GM12878 (cell line): ENCODE measurements around the gene IL1RAPL1. TPM values are rescaled to one million over a fixed set of nuclear protein-coding genes. Genes with fewer than 3 reads are reported as not detected.

Experiments
- ATAC-seq: fragments of 200-7000 bp; cut with Tn5 transposase; 3 replicates; pipeline ENCODE4 v1.9.1; 2020; ENCODE audit warnings: mild to moderate bottlenecking, moderate library complexity
- BruUV-seq: library from RNA; stranded (reverse); fragments of 400-500 nt; replicated peaks from 2 replicates; lab custom pipeline; 2021; lab: Mats Ljungman, UMichigan
- CTCF ChIA-PET: fragments of 300-600 bp; sonication (Branson Sonifier 250); formaldehyde crosslinking; extraction: SDS; loops from one replicate; lab custom pipeline; 2021; ENCODE audit warnings: inconsistent platforms; lab: Yijun Ruan, JAX
- POLR2A ChIA-PET: fragments of 350-600 bp; formaldehyde crosslinking; extraction: SDS; loops from one replicate; lab custom pipeline; 2021; ENCODE audit warnings: inconsistent platforms; lab: Charles Lee
- RAD21 ChIA-PET: fragments of 300-600 bp; sonication (Branson Sonifier 250); formaldehyde crosslinking; loops from one replicate; lab custom pipeline; 2023; ENCODE audit warnings: antibody characterized with exemption; ENCODE audit not compliant: unreplicated experiment; lab: Charles Lee
- SMC1A ChIA-PET: fragments of 300-600 bp; sonication (Branson Sonifier 250); formaldehyde crosslinking; loops from one replicate; lab custom pipeline; 2023; ENCODE audit not compliant: unreplicated experiment, uncharacterized antibody; lab: Charles Lee
- DNase-seq: peaks from one replicate; pipeline ENCODE4 v3.0.0-alpha.2; 2011; ENCODE audit warnings: low read depth, low spot score
- FAIRE-seq: peaks from 3 replicates; lab custom pipeline; 2011; peaks lifted over from hg19 to GRCh38; lab: Jason Lieb, UNC
- H2AFZ ChIP-seq: 2 replicates; pipeline ENCODE4 v1.6.0; 2011; ENCODE audit warnings: low read depth, low read length, control low read depth; ENCODE audit not compliant: control insufficient read depth
- H3K27ac ChIP-seq: 2 replicates; pipeline ENCODE4 v1.5.1; 2011; ENCODE audit warnings: control low read depth; ENCODE audit not compliant: control insufficient read depth, insufficient read depth
- H3K27me3 ChIP-seq, 2 experiments: replicated peaks in 1 of 2; 2 replicates each; pipeline versions ENCODE4 v1.6.0 to v1.6.1; 2011; ENCODE audit warnings: low read length in 1 of 2; ENCODE audit not compliant: control insufficient read depth in 2 of 2, insufficient read depth in 2 of 2
- H3K36me3 ChIP-seq, 2 experiments: 2 replicates each; pipeline ENCODE4 v1.5.1; 2011; ENCODE audit warnings: low read length in 1 of 2; ENCODE audit not compliant: control insufficient read depth in 2 of 2, insufficient read depth in 2 of 2
- H3K4me1 ChIP-seq: 2 replicates; pipeline ENCODE4 v1.6.1; 2011; ENCODE audit warnings: mild to moderate bottlenecking, low read length, moderate library complexity, mixed read lengths; ENCODE audit not compliant: control insufficient read depth, insufficient read depth
- H3K4me2 ChIP-seq: 2 replicates; pipeline ENCODE4 v1.6.0; 2011; ENCODE audit warnings: control low read depth; ENCODE audit not compliant: control insufficient read depth, insufficient read depth
- H3K4me3 ChIP-seq: fragments of 200-600 bp; sonication (generic); 2 replicates; pipeline ENCODE4 v1.5.1; 2016
- H3K79me2 ChIP-seq: 2 replicates; pipeline ENCODE4 v1.6.0; 2011; ENCODE audit warnings: low read length; ENCODE audit not compliant: control insufficient read depth, insufficient read depth
- H3K9ac ChIP-seq: 2 replicates; pipeline ENCODE4 v1.8.0; 2011; ENCODE audit warnings: low read length, control low read depth, mixed read lengths; ENCODE audit not compliant: control insufficient read depth, insufficient read depth
- H3K9me3 ChIP-seq: replicated peaks from 3 replicates; pipeline ENCODE4 v1.5.1; 2011; ENCODE audit warnings: mild to moderate bottlenecking, low read length; ENCODE audit not compliant: control insufficient read depth, insufficient read depth
- H4K20me1 ChIP-seq: 2 replicates; pipeline ENCODE4 v1.6.0; 2011; ENCODE audit not compliant: control insufficient read depth, insufficient read depth
- CHD4 ChIP-seq: fragments of 200-600 bp; sonication (generic); IDR thresholded peaks from 2 replicates; pipeline ENCODE4 v1.6.1; 2016; ENCODE audit warnings: mild to moderate bottlenecking
- CREB1 ChIP-seq: IDR thresholded peaks from 2 replicates; pipeline ENCODE4 v1.6.1; 2012; ENCODE audit warnings: low read depth, mild to moderate bottlenecking, inconsistent platforms
- EED ChIP-seq: sonication (generic); IDR thresholded peaks from 2 replicates; pipeline ENCODE4 v1.6.1; 2016; ENCODE audit warnings: antibody characterized with exemption, low read depth
- EGR1 ChIP-seq, 2 experiments: IDR thresholded peaks; 1 replicate in 1 of 2; 2 replicates in 1 of 2; pipeline ENCODE4 v1.6.1; 2011 to 2012; ENCODE audit warnings: low read depth in 2 of 2, low read length in 2 of 2, borderline replicate concordance in 1 of 2, mild to moderate bottlenecking in 1 of 2, moderate library complexity in 1 of 2
- MEF2B ChIP-seq: fragments of 450-650 bp; IDR thresholded peaks from 2 replicates; pipeline ENCODE4 v1.6.1; 2018; ENCODE audit warnings: mild to moderate bottlenecking, moderate library complexity; ENCODE audit not compliant: partially characterized antibody, poor library complexity, severe bottlenecking
- RUNX3 ChIP-seq: IDR thresholded peaks from 2 replicates; pipeline ENCODE4 v1.6.1; 2012; ENCODE audit warnings: low read length, inconsistent platforms
- SMARCA5 ChIP-seq: fragments of 450-650 bp; IDR thresholded peaks from 2 replicates; pipeline ENCODE4 v1.6.1; 2017; ENCODE audit warnings: mild to moderate bottlenecking
- WRNIP1 ChIP-seq: IDR thresholded peaks from 2 replicates; pipeline ENCODE4 v1.6.1; 2011; ENCODE audit warnings: low read depth, low read length, improper control_type of control experiment, borderline replicate concordance
- ZBTB4 ChIP-seq: fragments of 450-650 bp; formaldehyde crosslinking; IDR thresholded peaks from 2 replicates; pipeline ENCODE4 v1.4.0; 2022; ENCODE audit warnings: mild to moderate bottlenecking, moderate library complexity
- ZNF217 ChIP-seq: fragments of 450-650 bp; IDR thresholded peaks from 2 replicates; pipeline ENCODE4 v1.6.1; 2017; ENCODE audit warnings: antibody characterized with exemption, mild to moderate bottlenecking
- ZZZ3 ChIP-seq: IDR thresholded peaks from 2 replicates; pipeline ENCODE4 v1.6.1; 2011; ENCODE audit warnings: low read depth; ENCODE audit not compliant: control insufficient read depth, insufficient read length
- WGBS: methylation state at CpG from one replicate; pipeline ENCODE4 v1.1.6; 2016; ENCODE audit warnings: low lambda C conversion rate; ENCODE audit not compliant: insufficient replicate concordance, insufficient coverage; ENCODE audit errors: missing lambda C conversion rate; 5-methylcytosine and 5-hydroxymethylcytosine counted together
- in situ Hi-C: fragments of 300-500 bp; cut with MboI; formaldehyde crosslinking; loops from 9 replicates; pipeline ENCODE4 v1.14.3; 2018; ENCODE audit warnings: mixed read lengths
- intact Hi-C: fragments of 100-400 bp; cut with micrococcal nuclease; formaldehyde crosslinking; loops from one replicate; pipeline ENCODE4 v1.14.2; 2022; ENCODE audit not compliant: unreplicated experiment
- polyA plus RNA-seq, 11 experiments: library from polyadenylated mRNA; depleted of rRNA in 4 of 11; unstranded in 6 of 11; stranded (reverse) in 5 of 11; fragments of >200 nt; fragmentation: Nextera tagmentation in 4 of 11; fragmentation: Illumina TruSeq in 1 of 11; extraction: Ambion mirVana in 4 of 11; extraction: Trizol in 1 of 11; gene quantifications; 1 replicate in 1 of 11; 2 replicates in 10 of 11; pipeline versions ENCODE4 v1.2.1 to v1.2.3, GENCODE V29; 2011 to 2016; ENCODE audit warnings: inconsistent platforms in 2 of 11, missing spikeins in 2 of 11, low read depth in 1 of 11
- total RNA-seq, 4 experiments: library from RNA; depleted of rRNA in 3 of 4; stranded (reverse); fragments of >200 nt in 3 of 4; fragmentation: Illumina TruSeq in 1 of 4; extraction: Trizol in 1 of 4; gene quantifications; 2 replicates each; pipeline versions ENCODE4 v1.2.1 to v1.2.3, GENCODE V29; 2013 to 2021
- TF ChIP-seq, protein P1 (sequence below): IDR thresholded peaks from 2 replicates; pipeline ENCODE4 v1.6.1; 2012; ENCODE audit warnings: low read depth, low read length, improper control_type of control experiment
- TF ChIP-seq, protein P2 (sequence below): fragments of 450-650 bp; IDR thresholded peaks from 2 replicates; pipeline ENCODE4 v1.6.1; 2017; ENCODE audit warnings: mild to moderate bottlenecking, low read depth, inconsistent platforms; ENCODE audit not compliant: poor library complexity, severe bottlenecking

The IL1RAPL1 gene
- total and polyA plus RNA-seq, 10 of the 15 experiments (the other 5 are each of a cell fraction or from before 2014, with no cell fraction given): not detected

GRCh38 chrX:29872831-29873230, 1285.6 kb downstream of the IL1RAPL1 start (continued):
- TF ChIP-seq, protein P1, sequence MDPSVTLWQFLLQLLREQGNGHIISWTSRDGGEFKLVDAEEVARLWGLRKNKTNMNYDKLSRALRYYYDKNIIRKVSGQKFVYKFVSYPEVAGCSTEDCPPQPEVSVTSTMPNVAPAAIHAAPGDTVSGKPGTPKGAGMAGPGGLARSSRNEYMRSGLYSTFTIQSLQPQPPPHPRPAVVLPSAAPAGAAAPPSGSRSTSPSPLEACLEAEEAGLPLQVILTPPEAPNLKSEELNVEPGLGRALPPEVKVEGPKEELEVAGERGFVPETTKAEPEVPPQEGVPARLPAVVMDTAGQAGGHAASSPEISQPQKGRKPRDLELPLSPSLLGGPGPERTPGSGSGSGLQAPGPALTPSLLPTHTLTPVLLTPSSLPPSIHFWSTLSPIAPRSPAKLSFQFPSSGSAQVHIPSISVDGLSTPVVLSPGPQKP: no peak
- TF ChIP-seq CREB1 (0 out of 2 replicates have a peak, but pooled peaks have one; percentile 27), ZZZ3 (no peak), RUNX3 (peak; percentile 39; the same call in 1 of the 2 replicates), CHD4 (no peak), WRNIP1 (no peak)
- TF ChIP-seq, protein P2, sequence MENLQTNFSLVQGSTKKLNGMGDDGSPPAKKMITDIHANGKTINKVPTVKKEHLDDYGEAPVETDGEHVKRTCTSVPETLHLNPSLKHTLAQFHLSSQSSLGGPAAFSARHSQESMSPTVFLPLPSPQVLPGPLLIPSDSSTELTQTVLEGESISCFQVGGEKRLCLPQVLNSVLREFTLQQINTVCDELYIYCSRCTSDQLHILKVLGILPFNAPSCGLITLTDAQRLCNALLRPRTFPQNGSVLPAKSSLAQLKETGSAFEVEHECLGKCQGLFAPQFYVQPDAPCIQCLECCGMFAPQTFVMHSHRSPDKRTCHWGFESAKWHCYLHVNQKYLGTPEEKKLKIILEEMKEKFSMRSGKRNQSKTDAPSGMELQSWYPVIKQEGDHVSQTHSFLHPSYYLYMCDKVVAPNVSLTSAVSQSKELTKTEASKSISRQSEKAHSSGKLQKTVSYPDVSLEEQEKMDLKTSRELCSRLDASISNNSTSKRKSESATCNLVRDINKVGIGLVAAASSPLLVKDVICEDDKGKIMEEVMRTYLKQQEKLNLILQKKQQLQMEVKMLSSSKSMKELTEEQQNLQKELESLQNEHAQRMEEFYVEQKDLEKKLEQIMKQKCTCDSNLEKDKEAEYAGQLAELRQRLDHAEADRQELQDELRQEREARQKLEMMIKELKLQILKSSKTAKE: no peak

- no peak for FAIRE-seq
- no peak overlapping the region for H3K4me3 ChIP-seq
- no peaks in the 10 kb centered on the region for H4K20me1 ChIP-seq
- RAD21 ChIA-PET: no interaction called here
- WGBS: 34% methylated on average over 4 of the region's 4 CpGs
- no peaks in the 10 kb centered on the region; the same call in 2 of the 3 replicates for H3K9me3 ChIP-seq
- ATAC-seq: no peak
- H3K4me2 ChIP-seq: no peak overlapping the region
- no peak for DNase-seq
- no peaks in the 10 kb centered on the region for H3K79me2 ChIP-seq
- no peak overlapping the region for H2AFZ ChIP-seq
- H3K9ac ChIP-seq: no peak overlapping the region
- intact Hi-C loops: no loop called here
- BruUV-seq: no TSS peak
- SMC1A ChIA-PET: no interaction called here
- H3K27me3 ChIP-seq: no peaks in the 10 kb centered on the region
- no peaks in the 10 kb centered on the region for H3K36me3 ChIP-seq
- H3K4me1 ChIP-seq: no peaks in the 10 kb centered on the region
- CTCF ChIA-PET: no interaction called here
- in situ Hi-C loops: no loop called here
- POLR2A ChIA-PET: no interaction called here
- no peak overlapping the region for H3K27ac ChIP-seq
- TF ChIP-seq EGR1 (IDR thresholded peaks at IDR 0.05; ENCODE audit: borderline replicate concordance in 1 of 2, low read depth in 2 of 2, low read length in 2 of 2) (no peak), EED (no peak), MEF2B (no peak), ZNF217 (no peak), SMARCA5 (no peak), ZBTB4 (CRISPR knock-in tag) (no peak)
Observed at GRCh38 chrX:29876733-29877132, 1289.5 kb downstream of the IL1RAPL1 start.
